Rectal smooth muscle tissue (tissue), 1 donor: ENCODE data around the gene GPSM3.
"Not testable (repeated sequence)": the region's sequence is repeated elsewhere in the genome, so short reads cannot be mapped to it uniquely, and the experiment has no call there.

Experiments used
- H3K27ac ChIP-seq: one replicate; pipeline ENCODE4 v1.7.0; 2013; ENCODE audit warnings: low read depth, low read length, inconsistent platforms
- H3K27me3 ChIP-seq: one replicate; pipeline ENCODE4 v1.7.0; 2013; ENCODE audit warnings: low read length; ENCODE audit not compliant: control insufficient read depth, insufficient read depth
- H3K36me3 ChIP-seq: one replicate; pipeline ENCODE4 v1.7.0; 2013; ENCODE audit warnings: low read length; ENCODE audit not compliant: control insufficient read depth, insufficient read depth
- H3K4me1 ChIP-seq: one replicate; pipeline ENCODE4 v1.7.0; 2013; ENCODE audit warnings: low read length; ENCODE audit not compliant: control insufficient read depth, insufficient read depth
- H3K4me3 ChIP-seq: one replicate; pipeline ENCODE4 v1.7.0; 2013; ENCODE audit warnings: low read length
- H3K9ac ChIP-seq: one replicate; pipeline ENCODE4 v1.7.0; 2013; ENCODE audit warnings: low read length

GPSM3 gene

GRCh38 chr6:32189742-32190053, 2.7 kb downstream of the GPSM3 start:
- Histone ChIP-seq H3K36me3 (peaks cover 3% of the 10 kb centered on the region), H3K4me1 (peaks cover 15% of the 10 kb centered on the region), H3K27me3 (no peaks in the 10 kb centered on the region), H3K4me3 (peak overlapping the region; percentile 71), H3K27ac (peak overlapping the region; percentile 92), H3K9ac (peak overlapping the region; percentile 6)

- peaks cover 14% of the 10 kb centered on the region for H3K4me1 ChIP-seq
- peak overlapping the region; percentile 92 for H3K27ac ChIP-seq
- no peaks in the 10 kb centered on the region for H3K27me3 ChIP-seq
- H3K4me3 ChIP-seq, result peak overlapping the region; percentile 71
- peak overlapping the region; percentile 6 for H3K9ac ChIP-seq
- H3K36me3 ChIP-seq, result peaks cover 3% of the 10 kb centered on the region
These were observed 3.2 kb downstream of the GPSM3 start for GRCh38 chr6:32189069-32189741.

- Histone ChIP-seq H3K27me3 (no peaks in the 10 kb centered on the region), H3K4me1 (peaks cover 14% of the 10 kb centered on the region), H3K36me3 (peaks cover 3% of the 10 kb centered on the region), H3K4me3 (peak overlapping the region; percentile 71), H3K27ac (peak overlapping the region; percentile 92), H3K9ac (peak overlapping the region; percentile 25)
These were observed 3.9 kb downstream of the GPSM3 start for GRCh38 chr6:32188381-32189068.

GRCh38 chr6:32187725-32188380, 4.6 kb downstream of the GPSM3 start:
- H3K4me1 ChIP-seq, result peaks cover 14% of the 10 kb centered on the region
- not testable (repeated sequence) for H3K27ac ChIP-seq, H3K9ac ChIP-seq, H3K27me3 ChIP-seq
- peak overlapping the region; percentile 71 for H3K4me3 ChIP-seq
- peaks cover 10% of the 10 kb centered on the region for H3K36me3 ChIP-seq

- Histone ChIP-seq H3K4me1 (peaks cover 14% of the 10 kb centered on the region), H3K9ac (no peak overlapping the region), H3K4me3 (peak overlapping the region; percentile 16), H3K27ac (peak overlapping the region; percentile 76), H3K27me3 (no peaks in the 10 kb centered on the region), H3K36me3 (peaks cover 11% of the 10 kb centered on the region)
These were observed 5.3 kb downstream of the GPSM3 start for GRCh38 chr6:32187009-32187709.

- H3K4me1 ChIP-seq, result peaks cover 14% of the 10 kb centered on the region
- H3K27ac ChIP-seq, result peak overlapping the region; percentile 76
- H3K27me3 ChIP-seq, H3K4me3 ChIP-seq, H3K9ac ChIP-seq: not testable (repeated sequence)
- peaks cover 12% of the 10 kb centered on the region for H3K36me3 ChIP-seq
These were observed 6.1 kb downstream of the GPSM3 start for GRCh38 chr6:32186151-32186840.

GRCh38 chr6:32185681-32186131, 6.7 kb downstream of the GPSM3 start:
- not testable (repeated sequence) for H3K4me3 ChIP-seq, H3K4me1 ChIP-seq, H3K9ac ChIP-seq, H3K27me3 ChIP-seq
- H3K36me3 ChIP-seq, result peaks cover 17% of the 10 kb centered on the region
- peak overlapping the region; percentile 76 for H3K27ac ChIP-seq

GRCh38 chr6:32184084-32184640, 8.3 kb downstream of the GPSM3 start, which contains the start of gene AGER:
AGER (minus strand) TSS chr6:32184253; CDS start chr6:32184222, 31 bp downstream.
- Histone ChIP-seq H3K4me3 (no peak within 1 kb of the TSS), H3K27ac (peak within 1 kb of the TSS; percentile 37), H3K4me1 (peaks cover 12% of the 10 kb centered on the region), H3K36me3 (peaks cover 21% of the 10 kb centered on the region), H3K9ac (no peak within 1 kb of the TSS), H3K27me3 (no peaks in the 10 kb centered on the region)

GRCh38 chr6:32183483-32184083, 8.9 kb downstream of the GPSM3 start:
- Histone ChIP-seq H3K4me1 (peaks cover 17% of the 10 kb centered on the region), H3K9ac (no peak overlapping the region), H3K27me3 (no peaks in the 10 kb centered on the region), H3K36me3 (peaks cover 21% of the 10 kb centered on the region), H3K4me3 (no peak overlapping the region), H3K27ac (no peak overlapping the region)

GRCh38 chr6:32183030-32183429, 9.4 kb downstream of the GPSM3 start:
- no peak overlapping the region for H3K9ac ChIP-seq
- no peak overlapping the region for H3K4me3 ChIP-seq
- peaks cover 14% of the 10 kb centered on the region for H3K4me1 ChIP-seq
- no peak overlapping the region for H3K27ac ChIP-seq
- no peaks in the 10 kb centered on the region for H3K27me3 ChIP-seq
- H3K36me3 ChIP-seq, result peaks cover 21% of the 10 kb centered on the region

GRCh38 chr6:32182555-32182981, 9.9 kb downstream of the GPSM3 start:
- Histone ChIP-seq H3K4me3 (no peak overlapping the region), H3K27ac (no peak overlapping the region), H3K9ac (no peak overlapping the region), H3K4me1 (peaks cover 14% of the 10 kb centered on the region), H3K36me3 (peaks cover 19% of the 10 kb centered on the region), H3K27me3 (no peaks in the 10 kb centered on the region)
